H1 (cell line): ENCODE data around the gene VIT. TPM values are rescaled to one million over a fixed set of nuclear protein-coding genes. Genes with fewer than 3 reads are reported as not detected.
A peak's percentile ranks its signal among the peaks of the same experiment; 100 is the strongest.

Experiments
- KDM1A ChIP-seq: fragments of 200-600, 300-600 bp; sonication (generic); IDR thresholded peaks from 2 replicates; pipeline ENCODE4 v1.7.1; 2016; ENCODE audit warnings: mild to moderate bottlenecking, low read length, borderline replicate concordance
- SP2 ChIP-seq: IDR thresholded peaks from 2 replicates; pipeline ENCODE4 v1.6.1; 2012; ENCODE audit warnings: mild to moderate bottlenecking, low read length, inconsistent platforms
- TEAD4 ChIP-seq: IDR thresholded peaks from 2 replicates; pipeline ENCODE4 v1.6.1; 2012; ENCODE audit warnings: low read depth, low read length, inconsistent platforms, mixed read lengths
- polyA plus RNA-seq, 7 experiments: library from polyadenylated mRNA; depleted of rRNA in 3 of 7; stranded (reverse) in 5 of 7; unstranded in 2 of 7; fragments of >200 nt in 5 of 7; fragments of 200-250 nt in 2 of 7; gene quantifications; 1 replicate in 5 of 7; 2 replicates in 1 of 7; 4 replicates in 1 of 7; pipeline versions ENCODE4 v1.2.1 to v1.2.3, GENCODE V29; 2011 to 2013; ENCODE audit warnings: missing spikeins in 2 of 7, mixed read lengths in 2 of 7
- total RNA-seq: library from RNA; stranded (reverse); fragmentation: NEBNext Ultra II Directional; extraction: Animal tissue kit (Norgen Biotek cat#: 25700); gene quantifications from 2 replicates; pipeline ENCODE4 v1.2.1, GENCODE V29; 2021

Gene VIT
- total and polyA plus RNA-seq, 2 of the 8 experiments (the other 6 are each of a cell fraction or from before 2014, with no cell fraction given) = 0.03 TPM; not detected in 1

DNA sequence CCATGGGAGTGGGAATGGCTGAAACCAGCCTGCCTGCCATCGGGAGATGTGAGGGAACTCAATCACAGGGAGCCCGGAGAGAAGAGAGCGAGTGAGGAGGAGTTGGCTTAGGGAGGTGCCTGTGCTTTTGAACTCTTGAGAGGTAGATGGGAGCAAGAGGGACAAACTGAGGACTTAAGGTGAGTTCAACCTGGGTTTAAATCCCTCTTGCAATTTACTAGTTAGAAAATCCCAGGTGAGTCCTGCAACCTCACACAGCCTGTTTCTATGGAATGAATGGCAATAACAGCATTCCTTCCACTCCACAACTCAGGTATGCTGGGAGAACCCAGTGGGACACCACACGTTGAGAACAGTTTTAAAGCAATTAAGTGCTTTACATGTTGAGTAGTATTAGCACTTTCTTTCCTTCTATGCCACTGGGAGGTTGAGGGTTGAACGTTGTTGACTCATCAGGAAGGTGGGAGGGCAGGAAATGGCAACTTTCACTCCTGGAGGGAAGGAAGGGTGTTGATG lies 57.3 kb downstream of the VIT start (continued):
- TF ChIP-seq TEAD4 (peak; percentile 60; the same call in 1 of the 2 replicates), SP2 (no peak), KDM1A (no peak)
